Glutamatergic neuron (in vitro differentiated cells): Measurements from ENCODE around the gene ZNF460. TPM values are rescaled to one million over a fixed set of nuclear protein-coding genes. Genes with fewer than 3 reads are reported as not detected.

Experiments used
- DNase-seq: peaks from one replicate; pipeline ENCODE4 v3.0.0; 2022
- H3K27ac Mint-ChIP-seq: one replicate; pipeline ENCODE4 v1.8.0; 2020; ENCODE audit warnings: mild to moderate bottlenecking, mixed read lengths, inconsistent platforms; ENCODE audit not compliant: unreplicated experiment
- H3K27me3 Mint-ChIP-seq: one replicate; pipeline ENCODE4 v1.8.0; 2020; ENCODE audit warnings: mild to moderate bottlenecking, moderate library complexity, mixed read lengths, inconsistent platforms; ENCODE audit not compliant: unreplicated experiment
- H3K36me3 Mint-ChIP-seq: one replicate; pipeline ENCODE4 v1.8.0; 2020; ENCODE audit warnings: mild to moderate bottlenecking, mixed read lengths, inconsistent platforms; ENCODE audit not compliant: unreplicated experiment
- H3K4me1 Mint-ChIP-seq: one replicate; pipeline ENCODE4 v1.8.0; 2020; ENCODE audit warnings: mild to moderate bottlenecking, low read depth, mixed read lengths, inconsistent platforms; ENCODE audit not compliant: unreplicated experiment
- H3K4me3 Mint-ChIP-seq: one replicate; pipeline ENCODE4 v1.8.0; 2020; ENCODE audit warnings: mild to moderate bottlenecking, mixed read lengths, inconsistent platforms; ENCODE audit not compliant: unreplicated experiment
- H3K9me3 Mint-ChIP-seq: one replicate; pipeline ENCODE4 v1.8.0; 2020; ENCODE audit warnings: mild to moderate bottlenecking, moderate library complexity, mixed read lengths, inconsistent platforms; ENCODE audit not compliant: unreplicated experiment
- total RNA-seq: library from RNA; stranded (reverse); fragmentation: NEBNext Ultra II Directional; extraction: Animal tissue kit (Norgen Biotek cat#: 25700); gene quantifications from one replicate; pipeline ENCODE4 v1.2.1, GENCODE V29; 2021; ENCODE audit not compliant: unreplicated experiment
- TF ChIP-seq, protein P1 (sequence below): fragments of 200-600 bp; sonication (generic); IDR thresholded peaks from one replicate; pipeline ENCODE4 v1.5.0; 2021; ENCODE audit not compliant: partially characterized antibody, unreplicated experiment

The ZNF460 gene
- total RNA-seq, 1 donor from 2014 or later: 62.1 TPM

DNA sequence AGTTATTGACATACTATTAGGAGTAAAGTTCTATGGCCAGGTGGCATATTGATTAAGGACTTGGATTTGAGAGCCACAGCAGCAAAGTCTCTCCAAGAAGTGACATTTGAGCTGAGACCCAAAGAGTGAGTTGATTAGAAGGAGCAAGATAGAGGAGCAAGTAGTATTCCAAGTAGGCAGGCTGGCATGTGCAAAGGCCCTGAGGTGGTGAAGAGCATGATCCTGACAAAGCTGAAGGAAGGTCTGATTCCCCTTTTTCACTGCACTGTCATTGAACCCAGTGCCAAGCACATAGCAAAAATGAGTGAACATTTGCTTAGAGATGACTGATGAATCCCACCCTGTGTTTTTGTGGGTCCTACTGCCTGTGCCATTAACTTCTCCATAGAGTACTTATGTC lies 44.7 kb downstream of the ZNF460 start:
- no peak overlapping the region for H3K27ac Mint-ChIP-seq
- no peak overlapping the region for H3K4me3 Mint-ChIP-seq
- peaks cover 5% of the 10 kb centered on the region for H3K4me1 Mint-ChIP-seq
- no peaks in the 10 kb centered on the region for H3K27me3 Mint-ChIP-seq
- DNase-seq: no peak
- peaks cover 7% of the 10 kb centered on the region for H3K9me3 Mint-ChIP-seq
- H3K36me3 Mint-ChIP-seq: peaks cover 7% of the 10 kb centered on the region
- TF ChIP-seq, protein P1, sequence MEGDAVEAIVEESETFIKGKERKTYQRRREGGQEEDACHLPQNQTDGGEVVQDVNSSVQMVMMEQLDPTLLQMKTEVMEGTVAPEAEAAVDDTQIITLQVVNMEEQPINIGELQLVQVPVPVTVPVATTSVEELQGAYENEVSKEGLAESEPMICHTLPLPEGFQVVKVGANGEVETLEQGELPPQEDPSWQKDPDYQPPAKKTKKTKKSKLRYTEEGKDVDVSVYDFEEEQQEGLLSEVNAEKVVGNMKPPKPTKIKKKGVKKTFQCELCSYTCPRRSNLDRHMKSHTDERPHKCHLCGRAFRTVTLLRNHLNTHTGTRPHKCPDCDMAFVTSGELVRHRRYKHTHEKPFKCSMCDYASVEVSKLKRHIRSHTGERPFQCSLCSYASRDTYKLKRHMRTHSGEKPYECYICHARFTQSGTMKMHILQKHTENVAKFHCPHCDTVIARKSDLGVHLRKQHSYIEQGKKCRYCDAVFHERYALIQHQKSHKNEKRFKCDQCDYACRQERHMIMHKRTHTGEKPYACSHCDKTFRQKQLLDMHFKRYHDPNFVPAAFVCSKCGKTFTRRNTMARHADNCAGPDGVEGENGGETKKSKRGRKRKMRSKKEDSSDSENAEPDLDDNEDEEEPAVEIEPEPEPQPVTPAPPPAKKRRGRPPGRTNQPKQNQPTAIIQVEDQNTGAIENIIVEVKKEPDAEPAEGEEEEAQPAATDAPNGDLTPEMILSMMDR: no peak

DNA sequence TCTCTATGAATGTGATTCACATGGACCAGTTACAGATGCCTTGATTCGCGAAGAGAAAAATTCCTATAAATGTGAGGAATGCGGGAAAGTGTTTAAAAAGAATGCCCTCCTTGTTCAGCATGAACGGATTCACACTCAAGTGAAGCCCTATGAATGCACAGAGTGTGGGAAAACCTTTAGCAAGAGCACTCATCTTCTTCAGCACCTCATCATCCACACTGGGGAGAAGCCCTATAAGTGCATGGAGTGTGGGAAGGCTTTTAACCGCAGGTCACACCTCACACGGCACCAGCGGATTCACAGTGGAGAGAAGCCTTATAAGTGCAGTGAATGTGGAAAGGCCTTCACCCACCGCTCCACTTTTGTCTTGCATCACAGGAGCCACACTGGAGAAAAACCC lies 47.7 kb downstream of the ZNF460 start:
- H3K4me3 Mint-ChIP-seq: no peak overlapping the region
- H3K27ac Mint-ChIP-seq: no peak overlapping the region
- peaks cover 1% of the 10 kb centered on the region for H3K27me3 Mint-ChIP-seq

DNA sequence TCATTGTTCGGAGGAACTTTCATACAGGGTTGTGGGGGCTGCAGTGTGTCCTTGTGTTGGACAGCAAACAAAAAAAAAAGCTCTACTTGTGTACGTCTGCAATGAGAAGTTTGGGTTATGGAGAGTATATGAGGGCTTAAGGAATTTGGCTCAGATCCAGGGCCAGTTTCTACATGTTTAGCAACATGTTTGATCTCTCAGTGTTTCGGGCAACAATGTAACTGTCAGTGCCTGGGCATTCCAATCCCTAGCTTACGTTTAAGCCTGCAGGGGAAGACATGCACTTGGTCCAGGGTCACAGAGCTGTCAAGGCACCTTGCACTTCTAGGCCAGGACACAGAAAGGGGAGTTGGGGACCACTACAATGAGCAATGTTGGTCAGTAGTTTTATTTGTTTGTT lies 53.9 kb downstream of the ZNF460 start:
- H3K27ac Mint-ChIP-seq: no peak overlapping the region
- H3K36me3 Mint-ChIP-seq: no peaks in the 10 kb centered on the region
- TF ChIP-seq, protein P1: no peak
- no peaks in the 10 kb centered on the region for H3K4me1 Mint-ChIP-seq
- H3K9me3 Mint-ChIP-seq: no peaks in the 10 kb centered on the region
- H3K27me3 Mint-ChIP-seq: peaks cover 1% of the 10 kb centered on the region
- no peak for DNase-seq
- H3K4me3 Mint-ChIP-seq: no peak overlapping the region

More for the DNA sequence above, 47.7 kb downstream of the ZNF460 start:
- no peaks in the 10 kb centered on the region for H3K9me3 Mint-ChIP-seq
- H3K4me1 Mint-ChIP-seq: no peaks in the 10 kb centered on the region
- H3K36me3 Mint-ChIP-seq: peaks cover 7% of the 10 kb centered on the region
- DNase-seq: no peak
- TF ChIP-seq, protein P1: no peak

DNA sequence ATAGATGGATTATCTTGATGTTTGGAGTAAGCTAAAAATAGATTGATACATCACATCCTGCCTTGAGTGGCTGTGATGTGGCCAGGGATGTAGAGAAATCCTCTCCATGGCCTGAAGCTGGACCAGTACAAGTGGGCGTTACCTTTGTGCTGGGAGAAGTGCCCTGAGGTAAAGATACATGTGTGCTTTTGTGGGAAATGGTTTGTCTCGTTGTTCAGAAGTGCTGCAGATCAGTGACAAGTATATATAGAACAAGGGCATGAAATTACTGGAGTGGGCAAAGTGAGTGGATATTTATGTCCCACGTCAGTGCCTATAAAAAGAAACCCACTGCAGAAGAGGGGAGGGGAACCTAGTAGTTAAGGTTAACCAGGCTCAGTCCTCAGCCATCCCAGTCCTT lies 58.6 kb downstream of the ZNF460 start:
- Mint-ChIP-seq H3K36me3 (no peaks in the 10 kb centered on the region), H3K4me3 (no peak overlapping the region), H3K9me3 (no peaks in the 10 kb centered on the region), H3K27me3 (no peaks in the 10 kb centered on the region), H3K27ac (no peak overlapping the region), H3K4me1 (no peaks in the 10 kb centered on the region)
- TF ChIP-seq, protein P1: no peak
- DNase-seq: no peak

DNA sequence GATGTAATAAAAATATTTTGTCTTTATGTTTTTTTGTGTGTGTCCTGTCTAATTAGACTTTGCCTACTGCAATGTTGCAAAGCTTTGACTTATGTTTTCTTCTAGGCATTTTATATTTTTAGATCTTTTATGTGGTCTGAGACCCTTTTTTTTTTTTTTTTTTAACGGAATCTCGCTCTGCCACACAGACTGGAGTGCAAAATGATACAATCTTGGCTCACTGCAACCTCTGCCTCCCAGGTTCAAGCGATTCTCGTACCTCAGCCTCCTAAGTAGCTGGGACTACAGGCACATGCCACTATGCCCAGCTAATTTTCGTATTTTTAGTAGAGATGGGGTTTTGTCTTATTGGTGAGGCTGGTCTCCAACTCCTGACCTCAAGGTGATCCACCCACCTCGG lies 62.3 kb downstream of the ZNF460 start:
- no peaks in the 10 kb centered on the region for H3K36me3 Mint-ChIP-seq
- H3K9me3 Mint-ChIP-seq: no peaks in the 10 kb centered on the region
- H3K4me3 Mint-ChIP-seq: no peak overlapping the region
- DNase-seq: no peak
- H3K27me3 Mint-ChIP-seq: no peaks in the 10 kb centered on the region
- no peaks in the 10 kb centered on the region for H3K4me1 Mint-ChIP-seq
- TF ChIP-seq, protein P1: no peak
- H3K27ac Mint-ChIP-seq: no peak overlapping the region

Other genes starting within 250 kb of the ZNF460 start
- gene USP29, start 160.5 kb upstream of the ZNF460 start, total RNA-seq: not detected
- gene ZIM3, start 135.3 kb upstream of the ZNF460 start, total RNA-seq: not detected
- not detected for gene DUXA, start 113.0 kb upstream of the ZNF460 start, total RNA-seq
- gene ZNF264, start 89.0 kb upstream of the ZNF460 start, total RNA-seq: 37.8 TPM
- gene AURKC, start 49.5 kb upstream of the ZNF460 start, total RNA-seq: 2.8 TPM
- gene ZNF805, start 39.9 kb upstream of the ZNF460 start, total RNA-seq: 15.5 TPM
- gene ZNF543, start 40.0 kb downstream of the ZNF460 start, total RNA-seq: 16.7 TPM
- 15.8 TPM for gene ZNF304, start 70.8 kb downstream of the ZNF460 start, total RNA-seq
- gene TRAPPC2B, start 83.1 kb downstream of the ZNF460 start, total RNA-seq: 15.7 TPM
- 9.5 TPM for gene ZNF547, start 83.1 kb downstream of the ZNF460 start, total RNA-seq
- gene ZNF548, start 109.4 kb downstream of the ZNF460 start, total RNA-seq: 35.4 TPM
- gene ZNF17, start 130.7 kb downstream of the ZNF460 start, total RNA-seq: 21.5 TPM
- 23.3 TPM for gene ZNF749, start 154.8 kb downstream of the ZNF460 start, total RNA-seq
- 2.5 TPM for gene VN1R1, start 176.7 kb downstream of the ZNF460 start, total RNA-seq
- 33.2 TPM for gene ZNF772, start 197.1 kb downstream of the ZNF460 start, total RNA-seq
- 17.7 TPM for gene ZNF419, start 207.3 kb downstream of the ZNF460 start, total RNA-seq
- 13.9 TPM for gene ZNF773, start 219.5 kb downstream of the ZNF460 start, total RNA-seq
- 10.8 TPM for gene ZNF549, start 246.9 kb downstream of the ZNF460 start, total RNA-seq